ENCODE measurements around the gene MOGAT3. TPM values are rescaled to one million over a fixed set of nuclear protein-coding genes. Genes with fewer than 3 reads are reported as not detected.

Gene MOGAT3
- total and polyA plus RNA-seq, 5 donors from 2014 or later, result not detected

DNA sequence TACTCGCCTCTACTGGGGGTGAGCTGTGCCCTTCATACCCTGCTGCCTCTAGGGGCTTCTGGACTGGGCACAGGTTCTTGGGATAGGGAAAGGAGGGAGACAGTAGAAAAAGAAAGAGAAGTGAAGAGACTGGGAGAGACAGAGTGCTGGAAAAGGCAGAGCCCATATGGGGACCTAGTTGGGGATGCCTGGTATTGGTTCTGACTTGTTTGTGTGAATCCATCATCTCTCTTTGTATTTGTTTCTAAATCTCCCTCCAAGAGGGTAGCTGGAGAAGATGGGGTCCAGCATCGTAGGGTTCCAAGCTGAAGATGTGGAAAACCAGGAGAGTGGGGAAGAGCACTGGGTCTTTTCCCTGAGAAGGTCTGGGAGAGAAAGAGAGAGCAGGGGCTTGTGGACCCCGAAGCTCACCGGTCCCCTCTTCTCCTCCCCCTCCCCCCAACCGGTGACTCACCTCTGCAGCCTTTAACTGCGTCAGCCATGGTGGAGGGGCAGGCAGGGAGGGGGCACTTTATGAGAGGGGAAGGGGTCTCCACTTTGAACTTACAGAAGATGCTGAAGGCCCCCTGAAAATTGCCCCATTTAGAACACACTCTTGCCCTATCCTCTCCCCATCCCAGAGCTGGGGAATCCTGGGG, 32.3 kb downstream of the MOGAT3 start:
- H3K4me1 ChIP-seq (ENCODE audit: control insufficient read depth, insufficient read depth, low read length, poor library complexity, severe bottlenecking), result peaks cover 61% of the 10 kb centered on the region
- Mint-ChIP-seq H3K9me3 (peaks cover 0 to 13% (median 3%) of the 10 kb centered on the region in 7 donors), H3K4me1 (peaks cover 6 to 74% (median 42%) of the 10 kb centered on the region in 4 donors), H3K36me3 (peaks cover 4% of the 10 kb centered on the region), H3K4me3 (peak overlapping the region in 3 of 4 donors; percentile 2 to 52 (median 4)), H3K27me3 (peaks cover 79% of the 10 kb centered on the region), H3K27ac (peak overlapping the region in 1 of 3 donors; percentile 38)
- no peak overlapping the region for H3K4me3 ChIP-seq (ENCODE audit: low read depth, low read length)
- H3K27ac ChIP-seq (ENCODE audit: insufficient read depth, low read length, poor library complexity, severe bottlenecking), result no peak overlapping the region
- DNase-seq (no peak), ATAC-seq (ENCODE audit: low read depth in 2 of 2) (no peak)
- no peaks in the 10 kb centered on the region for H3K36me3 ChIP-seq (ENCODE audit: control insufficient read depth, insufficient read depth, low read length)
- peaks cover 51% of the 10 kb centered on the region for H3K27me3 ChIP-seq (ENCODE audit: control insufficient read depth, insufficient read depth, low read length)
- no peaks in the 10 kb centered on the region for H3K9me3 ChIP-seq (ENCODE audit: control insufficient read depth in 2 of 2, low read length in 2 of 2)

DNA sequence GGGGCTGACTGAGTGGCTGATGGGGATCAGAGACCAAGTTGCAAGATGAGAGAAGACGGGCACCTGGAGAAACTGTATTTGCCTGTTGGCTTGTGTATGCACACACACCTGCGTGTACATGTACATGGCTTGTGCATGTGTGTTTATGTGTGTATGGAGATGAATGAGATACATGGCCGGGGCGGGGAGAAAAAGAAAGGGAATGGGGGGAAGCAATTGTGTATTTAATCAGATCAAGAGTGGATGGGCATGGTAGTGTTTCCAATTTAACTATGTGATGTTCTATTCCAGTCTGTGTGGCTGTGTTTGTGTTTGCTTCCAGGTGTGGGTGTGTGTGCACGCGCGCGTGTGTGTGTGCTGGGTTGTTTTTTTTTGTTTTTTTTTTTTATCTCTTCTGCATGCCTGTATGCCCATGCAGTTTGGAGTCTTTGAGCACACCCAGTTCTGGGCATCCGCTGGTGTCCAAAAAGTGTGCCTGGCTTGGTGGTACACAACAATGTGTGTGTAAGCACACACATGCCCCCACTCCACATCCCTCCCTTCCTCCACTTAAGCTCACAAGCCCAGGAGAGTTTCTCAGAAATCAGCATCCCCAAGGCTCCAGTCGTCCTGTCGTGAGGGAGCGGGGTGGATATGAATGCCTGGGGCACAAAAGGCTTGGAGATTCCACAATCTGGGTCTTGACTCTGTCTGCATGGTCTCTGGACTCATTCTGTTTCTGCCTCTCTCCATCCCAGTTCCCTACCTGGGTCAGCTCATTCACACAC, 33.0 kb downstream of the MOGAT3 start:
- Histone ChIP-seq H3K4me1 (ENCODE audit: control insufficient read depth, insufficient read depth, low read length, poor library complexity, severe bottlenecking) (peaks cover 57% of the 10 kb centered on the region), H3K36me3 (ENCODE audit: control insufficient read depth, insufficient read depth, low read length) (no peaks in the 10 kb centered on the region), H3K27ac (ENCODE audit: insufficient read depth, low read length, poor library complexity, severe bottlenecking) (no peak overlapping the region), H3K9me3 (ENCODE audit: control insufficient read depth in 2 of 2, low read length in 2 of 2) (no peaks in the 10 kb centered on the region), H3K27me3 (ENCODE audit: control insufficient read depth, insufficient read depth, low read length) (peaks cover 51% of the 10 kb centered on the region), H3K4me3 (ENCODE audit: low read depth, low read length) (no peak overlapping the region)
- Mint-ChIP-seq H3K36me3 (peaks cover 4% of the 10 kb centered on the region), H3K4me1 (peaks cover 6 to 70% (median 42%) of the 10 kb centered on the region in 4 donors), H3K4me3 (peak overlapping the region in 1 of 4 donors; percentile 4), H3K9me3 (peaks cover 0 to 13% (median 3%) of the 10 kb centered on the region in 7 donors), H3K27me3 (peaks cover 79% of the 10 kb centered on the region), H3K27ac (no peak overlapping the region)
- ATAC-seq (ENCODE audit: low read depth in 2 of 2) (no peak), DNase-seq (no peak)

DNA sequence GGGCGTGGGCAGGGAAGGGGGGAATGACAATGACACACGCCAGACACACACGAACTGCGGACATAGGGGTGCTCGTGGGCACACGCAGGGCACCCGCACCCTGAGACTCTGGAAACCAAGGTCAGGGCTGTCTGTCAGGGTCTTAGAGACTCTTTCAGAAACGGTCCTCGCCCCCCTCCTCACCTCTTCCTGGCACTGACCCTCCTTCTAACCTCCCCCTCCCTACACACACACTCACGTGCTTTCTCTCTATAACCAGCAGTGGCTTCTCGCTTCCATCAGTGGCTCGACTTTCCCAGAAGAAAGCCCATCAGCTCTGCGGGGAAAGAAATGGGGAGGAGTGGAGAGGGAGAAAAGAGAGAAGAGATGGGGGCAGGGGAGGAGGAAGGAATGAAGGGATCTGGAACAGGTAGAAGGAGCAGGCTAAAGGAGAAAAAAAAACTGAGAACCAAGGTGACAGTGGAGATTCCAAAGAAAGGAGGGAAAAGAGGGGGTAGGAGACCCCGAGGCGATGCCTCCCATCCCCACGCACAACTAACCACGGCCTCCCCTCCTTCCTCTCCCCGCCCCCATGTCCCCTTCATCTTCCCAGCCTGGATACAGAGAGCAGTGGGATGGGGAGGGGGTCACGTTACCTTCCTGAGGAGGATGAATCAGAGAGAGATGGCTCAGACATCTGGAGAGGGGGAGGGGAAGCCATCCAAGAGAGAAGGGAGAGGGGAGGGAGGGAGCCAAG, 33.8 kb downstream of the MOGAT3 start:
- H3K36me3 Mint-ChIP-seq, result peaks cover 4% of the 10 kb centered on the region
- no peak for ATAC-seq (ENCODE audit: low read depth in 2 of 2)
- Histone ChIP-seq H3K27me3 (ENCODE audit: control insufficient read depth, insufficient read depth, low read length) (peaks cover 51% of the 10 kb centered on the region), H3K27ac (ENCODE audit: insufficient read depth, low read length, poor library complexity, severe bottlenecking) (no peak overlapping the region), H3K9me3 (ENCODE audit: control insufficient read depth in 2 of 2, low read length in 2 of 2) (no peaks in the 10 kb centered on the region), H3K4me3 (ENCODE audit: low read depth, low read length) (no peak overlapping the region), H3K36me3 (ENCODE audit: control insufficient read depth, insufficient read depth, low read length) (no peaks in the 10 kb centered on the region), H3K4me1 (ENCODE audit: control insufficient read depth, insufficient read depth, low read length, poor library complexity, severe bottlenecking) (peaks cover 57% of the 10 kb centered on the region)
- H3K9me3 Mint-ChIP-seq, result peaks cover 0 to 13% (median 3%) of the 10 kb centered on the region in 7 donors
- peaks cover 81% of the 10 kb centered on the region for H3K27me3 Mint-ChIP-seq
- peaks cover 6 to 72% (median 44%) of the 10 kb centered on the region in 4 donors for H3K4me1 Mint-ChIP-seq
- peak overlapping the region in 1 of 4 donors; percentile 4 for H3K4me3 Mint-ChIP-seq
- DNase-seq, result no peak
- no peak overlapping the region for H3K27ac Mint-ChIP-seq

DNA sequence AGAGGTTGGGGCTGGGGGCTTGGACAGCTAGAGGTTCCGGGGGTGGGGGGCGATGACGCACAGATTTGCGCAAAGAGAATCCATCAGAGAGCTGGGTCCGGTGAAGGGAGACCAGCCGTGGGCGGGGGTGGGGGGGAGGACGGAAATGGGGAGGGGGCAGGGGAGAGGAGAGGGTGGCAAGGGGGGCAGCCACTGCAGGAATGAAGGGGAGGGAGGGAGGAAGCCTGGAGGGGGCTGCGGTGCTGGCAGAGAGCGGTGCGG, 34.3 kb downstream of the MOGAT3 start:
- peaks cover 4% of the 10 kb centered on the region for H3K36me3 Mint-ChIP-seq
- H3K9me3 Mint-ChIP-seq, result peaks cover 0 to 13% (median 3%) of the 10 kb centered on the region in 7 donors
- peaks cover 79% of the 10 kb centered on the region for H3K27me3 Mint-ChIP-seq
- H3K4me1 ChIP-seq (ENCODE audit: control insufficient read depth, insufficient read depth, low read length, poor library complexity, severe bottlenecking), result peaks cover 52% of the 10 kb centered on the region
- peak overlapping the region in 1 of 4 donors; percentile 32 for H3K4me3 Mint-ChIP-seq
- no peaks in the 10 kb centered on the region for H3K9me3 ChIP-seq (ENCODE audit: control insufficient read depth in 2 of 2, low read length in 2 of 2)
- ATAC-seq (ENCODE audit: low read depth in 2 of 2), result no peak
- H3K4me1 Mint-ChIP-seq, result peaks cover 6 to 67% (median 43%) of the 10 kb centered on the region in 4 donors
- no peaks in the 10 kb centered on the region for H3K36me3 ChIP-seq (ENCODE audit: control insufficient read depth, insufficient read depth, low read length)
- H3K4me3 ChIP-seq (ENCODE audit: low read depth, low read length), result no peak overlapping the region
- H3K27ac Mint-ChIP-seq, result no peak overlapping the region
- no peak overlapping the region for H3K27ac ChIP-seq (ENCODE audit: insufficient read depth, low read length, poor library complexity, severe bottlenecking)
- DNase-seq, result no peak
- peaks cover 51% of the 10 kb centered on the region for H3K27me3 ChIP-seq (ENCODE audit: control insufficient read depth, insufficient read depth, low read length)

DNA sequence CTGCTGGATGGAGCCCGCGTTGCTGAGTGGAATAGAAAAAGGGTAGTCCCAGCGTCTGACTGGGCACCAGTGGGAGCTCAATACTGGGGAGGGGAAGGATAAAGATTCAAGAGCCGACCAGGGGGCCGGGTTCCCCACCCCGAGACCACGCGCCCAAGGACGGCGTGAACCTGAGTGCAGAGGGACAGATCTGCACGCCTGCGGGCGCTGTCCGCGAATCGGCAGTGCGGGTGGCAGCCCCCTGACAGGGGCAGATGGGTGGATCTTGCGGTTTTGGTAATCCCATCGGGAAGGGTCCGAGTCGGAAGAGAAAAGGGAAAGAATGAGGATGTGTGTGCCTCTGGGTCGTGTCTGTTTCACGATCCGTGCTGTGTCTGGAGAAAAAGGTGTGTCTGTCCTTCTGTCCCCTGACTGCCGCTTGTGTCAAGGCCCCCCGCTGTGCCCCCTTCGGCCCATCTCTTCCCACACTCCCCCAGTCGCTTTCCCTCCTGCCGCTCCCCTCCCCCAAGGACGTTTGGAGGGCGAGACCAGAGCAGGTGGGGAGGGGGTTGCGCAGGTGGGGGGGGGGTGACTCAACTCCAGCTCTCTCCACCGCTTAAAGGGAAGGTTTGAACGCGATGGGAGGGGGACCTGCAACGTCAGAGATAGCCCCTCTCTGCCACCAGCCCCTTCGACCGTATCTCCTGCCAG, 34.7 kb downstream of the MOGAT3 start:
- H3K4me3 ChIP-seq (ENCODE audit: low read depth, low read length), result no peak overlapping the region
- H3K27ac Mint-ChIP-seq, result peak overlapping the region in 2 of 3 donors; percentile 4 to 91
- peaks cover 47% of the 10 kb centered on the region for H3K27me3 ChIP-seq (ENCODE audit: control insufficient read depth, insufficient read depth, low read length)
- H3K36me3 Mint-ChIP-seq, result peaks cover 4% of the 10 kb centered on the region
- H3K36me3 ChIP-seq (ENCODE audit: control insufficient read depth, insufficient read depth, low read length), result no peaks in the 10 kb centered on the region
- H3K4me1 Mint-ChIP-seq, result peaks cover 6 to 62% (median 39%) of the 10 kb centered on the region in 4 donors
- H3K4me3 Mint-ChIP-seq, result peak overlapping the region; percentile 43 to 96 (median 76)
- no peak overlapping the region for H3K27ac ChIP-seq (ENCODE audit: insufficient read depth, low read length, poor library complexity, severe bottlenecking)
- H3K9me3 Mint-ChIP-seq, result peaks cover 0 to 10% (median under 1%) of the 10 kb centered on the region in 7 donors
- DNase-seq, result no peak
- no peak for ATAC-seq (ENCODE audit: low read depth in 2 of 2)
- no peaks in the 10 kb centered on the region for H3K9me3 ChIP-seq (ENCODE audit: control insufficient read depth in 2 of 2, low read length in 2 of 2)
- peaks cover 49% of the 10 kb centered on the region for H3K4me1 ChIP-seq (ENCODE audit: control insufficient read depth, insufficient read depth, low read length, poor library complexity, severe bottlenecking)
- peaks cover 74% of the 10 kb centered on the region for H3K27me3 Mint-ChIP-seq

DNA sequence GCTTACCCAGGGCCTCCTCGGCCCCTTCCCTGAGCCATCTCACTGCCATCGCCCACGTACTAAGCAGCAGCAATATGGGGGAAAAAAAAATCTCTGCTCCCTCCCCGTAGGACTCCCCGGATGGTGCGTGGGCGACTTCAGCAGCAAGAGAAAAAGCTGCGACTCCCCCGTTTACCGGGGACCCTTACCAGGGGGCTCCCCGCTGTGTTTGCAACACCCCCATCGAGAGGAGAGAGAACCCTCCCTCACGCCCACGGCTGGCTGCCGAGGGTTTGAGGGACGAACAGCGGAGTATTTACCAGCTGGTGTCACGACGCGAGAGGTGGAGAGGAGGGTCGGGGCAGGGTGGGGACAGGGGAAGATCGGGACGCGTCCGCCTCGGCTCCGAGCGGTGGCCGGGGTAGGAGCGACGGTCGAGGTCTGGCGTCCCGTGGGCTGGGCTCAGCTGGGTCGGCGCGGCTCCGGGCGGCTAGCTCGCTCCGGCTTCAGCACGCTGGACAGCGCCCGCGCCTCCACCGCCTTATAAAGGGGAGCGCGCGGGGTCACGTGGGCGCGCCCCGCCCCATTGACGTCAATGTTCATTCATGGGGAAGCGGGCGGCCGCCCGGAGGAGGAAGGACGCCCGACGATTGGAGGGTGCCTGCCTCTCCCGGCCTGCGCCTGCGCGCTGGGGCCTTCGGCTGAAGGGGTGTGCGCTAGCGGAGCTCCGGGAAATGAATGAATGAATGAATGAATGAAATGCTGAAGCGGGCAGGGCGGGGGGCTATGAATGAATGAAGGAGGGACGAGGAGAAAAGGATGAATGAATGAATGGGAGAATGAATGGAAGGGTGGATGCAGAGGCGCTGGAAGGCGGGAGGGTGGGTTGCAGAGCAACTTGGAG, 35.5 kb downstream of the MOGAT3 start, which contains the start of gene VGF:
TSS of gene VGF (minus strand) at position 495 of the 883 bp plus-strand sequence. CDS start 726 bp downstream, outside the sequence.
- Mint-ChIP-seq H3K4me1 (peaks cover 6 to 55% (median 32%) of the 10 kb centered on the region in 4 donors), H3K27me3 (peaks cover 66% of the 10 kb centered on the region)

More for the DNA sequence above, 35.5 kb downstream of the MOGAT3 start, which contains the start of gene VGF:
- peaks cover 4% of the 10 kb centered on the region for H3K36me3 Mint-ChIP-seq
- peaks cover 0 to 8% (median 0%) of the 10 kb centered on the region in 7 donors for H3K9me3 Mint-ChIP-seq
- H3K4me3 ChIP-seq (ENCODE audit: low read depth, low read length), result no peak within 1 kb of the TSS
- H3K4me1 ChIP-seq (ENCODE audit: control insufficient read depth, insufficient read depth, low read length, poor library complexity, severe bottlenecking), result peaks cover 49% of the 10 kb centered on the region
- peak within 1 kb of the TSS; percentile 43 to 96 (median 76) for H3K4me3 Mint-ChIP-seq
- peaks cover 40% of the 10 kb centered on the region for H3K27me3 ChIP-seq (ENCODE audit: control insufficient read depth, insufficient read depth, low read length)
- DNase-seq (peak; percentile 83 to 94 (median 89)), ATAC-seq (ENCODE audit: low read depth in 2 of 2) (peak; percentile 81 to 87)
- no peaks in the 10 kb centered on the region for H3K9me3 ChIP-seq (ENCODE audit: control insufficient read depth in 2 of 2, low read length in 2 of 2)
- no peaks in the 10 kb centered on the region for H3K36me3 ChIP-seq (ENCODE audit: control insufficient read depth, insufficient read depth, low read length)
- peak within 1 kb of the TSS in 2 of 3 donors; percentile 60 to 91 for H3K27ac Mint-ChIP-seq
- H3K27ac ChIP-seq (ENCODE audit: insufficient read depth, low read length, poor library complexity, severe bottlenecking), result no peak within 1 kb of the TSS

Data from CD4-positive, CD25-positive, alpha-beta regulatory T cell (primary cell).